ENCODE measurements around the gene JAM2. TPM values are rescaled to one million over a fixed set of nuclear protein-coding genes. Genes with fewer than 3 reads are reported as not detected.
"Not testable (repeated sequence)": the region's sequence is repeated elsewhere in the genome, so short reads cannot be mapped to it uniquely, and the experiment has no call there.

The JAM2 gene
- total RNA-seq, 2 donors from 2014 or later = 0.48 to 1.7 TPM

DNA sequence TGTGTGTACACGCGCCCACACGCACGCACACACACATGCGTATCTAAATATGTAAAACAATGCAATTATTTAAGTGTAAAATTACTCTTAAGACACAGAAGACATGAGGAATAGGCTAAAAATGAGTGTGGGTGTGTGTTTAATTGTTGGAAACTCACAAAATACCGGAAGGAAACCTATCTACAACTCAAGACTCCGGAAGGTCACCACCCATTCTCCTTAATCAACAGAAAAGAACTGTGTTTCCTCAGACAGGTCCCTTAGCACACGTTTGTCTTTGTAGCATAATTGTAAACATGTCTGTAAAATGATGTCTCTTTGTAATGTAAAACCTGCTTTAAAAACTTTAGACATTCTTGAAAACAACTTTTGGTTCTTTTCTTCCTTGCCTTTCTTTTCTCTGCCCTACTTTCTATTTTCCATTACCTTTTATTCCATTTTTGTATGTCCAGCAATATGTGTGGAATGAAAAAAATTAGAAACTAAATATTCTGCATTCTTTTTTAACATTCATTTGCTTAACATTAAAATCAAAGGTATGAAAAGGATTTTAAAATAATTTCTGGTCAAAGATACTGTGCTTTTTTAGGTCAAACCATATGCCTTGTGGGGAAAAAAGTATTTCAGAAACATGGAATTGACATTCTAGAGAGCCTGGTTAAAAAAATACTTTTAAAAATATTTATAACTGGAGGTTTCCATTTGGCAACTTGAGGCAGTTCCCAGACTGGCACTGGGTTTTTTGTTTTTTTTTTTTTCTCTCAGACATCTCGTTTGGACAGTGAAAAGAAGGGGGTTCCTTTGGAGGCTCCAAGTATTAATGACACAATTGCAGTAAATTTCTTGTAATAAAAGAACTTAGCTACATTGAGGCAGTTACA, 49.5 kb downstream of the JAM2 start:
- Histone ChIP-seq H3K27me3 (ENCODE audit: control insufficient read depth, insufficient read depth, low read length, poor library complexity, severe bottlenecking) (no peaks in the 10 kb centered on the region), H3K36me3 (ENCODE audit: control insufficient read depth, insufficient read depth, low read length) (no peaks in the 10 kb centered on the region), H3K9me3 (ENCODE audit: control insufficient read depth, low read length) (no peaks in the 10 kb centered on the region), H3K9ac (ENCODE audit: extremely low read depth, low read length, poor library complexity, severe bottlenecking) (no peak overlapping the region), H3K4me1 (ENCODE audit: control insufficient read depth, insufficient read depth, low read length) (no peaks in the 10 kb centered on the region), H3K27ac (ENCODE audit: low read depth, low read length) (no peak overlapping the region), H3K4me3 (ENCODE audit: low read length) (no peak overlapping the region)
- no peaks in the 10 kb centered on the region for H3K27me3 Mint-ChIP-seq (ENCODE audit: insufficient read depth)
- no peaks in the 10 kb centered on the region for H3K36me3 Mint-ChIP-seq (ENCODE audit: low read depth)
- WGBS, 2 experiments (ENCODE audit: insufficient coverage in 1 of 2, insufficient read length in 1 of 2) = 88% methylated on average over 4 of the region's 9 CpGs; no CpG with 5 or more reads in 1 of the 2 experiments
- no peak overlapping the region for H3K27ac Mint-ChIP-seq
- H3K4me1 Mint-ChIP-seq = no peaks in the 10 kb centered on the region
- no peak overlapping the region for H3K4me3 Mint-ChIP-seq
- no peak for DNase-seq
- TF ChIP-seq, protein P1, sequence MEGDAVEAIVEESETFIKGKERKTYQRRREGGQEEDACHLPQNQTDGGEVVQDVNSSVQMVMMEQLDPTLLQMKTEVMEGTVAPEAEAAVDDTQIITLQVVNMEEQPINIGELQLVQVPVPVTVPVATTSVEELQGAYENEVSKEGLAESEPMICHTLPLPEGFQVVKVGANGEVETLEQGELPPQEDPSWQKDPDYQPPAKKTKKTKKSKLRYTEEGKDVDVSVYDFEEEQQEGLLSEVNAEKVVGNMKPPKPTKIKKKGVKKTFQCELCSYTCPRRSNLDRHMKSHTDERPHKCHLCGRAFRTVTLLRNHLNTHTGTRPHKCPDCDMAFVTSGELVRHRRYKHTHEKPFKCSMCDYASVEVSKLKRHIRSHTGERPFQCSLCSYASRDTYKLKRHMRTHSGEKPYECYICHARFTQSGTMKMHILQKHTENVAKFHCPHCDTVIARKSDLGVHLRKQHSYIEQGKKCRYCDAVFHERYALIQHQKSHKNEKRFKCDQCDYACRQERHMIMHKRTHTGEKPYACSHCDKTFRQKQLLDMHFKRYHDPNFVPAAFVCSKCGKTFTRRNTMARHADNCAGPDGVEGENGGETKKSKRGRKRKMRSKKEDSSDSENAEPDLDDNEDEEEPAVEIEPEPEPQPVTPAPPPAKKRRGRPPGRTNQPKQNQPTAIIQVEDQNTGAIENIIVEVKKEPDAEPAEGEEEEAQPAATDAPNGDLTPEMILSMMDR (conservative IDR thresholded peaks at IDR 0.05) = no peak
- no peaks in the 10 kb centered on the region for H3K9me3 Mint-ChIP-seq

DNA sequence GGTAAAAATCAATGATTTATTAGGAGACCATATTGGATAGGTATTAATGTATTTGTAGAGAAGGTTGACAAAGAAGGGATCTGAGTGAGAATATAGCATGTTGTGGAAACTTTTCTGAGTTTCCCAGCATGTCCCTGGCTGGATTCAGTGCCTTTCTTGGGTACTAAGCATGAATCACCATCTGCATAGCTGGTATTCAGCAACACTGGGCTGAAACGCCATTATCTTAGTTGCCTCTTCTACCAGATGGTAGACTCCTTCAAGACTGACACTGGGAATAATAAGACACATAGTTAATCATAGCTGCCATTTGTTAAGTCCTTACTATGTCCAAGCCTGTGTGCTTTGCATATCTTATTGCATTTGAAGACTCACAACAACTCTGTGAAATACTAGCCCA, 50.2 kb downstream of the JAM2 start:
- H3K27me3 Mint-ChIP-seq (ENCODE audit: insufficient read depth) = no peaks in the 10 kb centered on the region
- Histone ChIP-seq H3K36me3 (ENCODE audit: control insufficient read depth, insufficient read depth, low read length) (no peaks in the 10 kb centered on the region), H3K9ac (ENCODE audit: extremely low read depth, low read length, poor library complexity, severe bottlenecking) (no peak overlapping the region), H3K27ac (ENCODE audit: low read depth, low read length) (no peak overlapping the region), H3K4me1 (ENCODE audit: control insufficient read depth, insufficient read depth, low read length) (no peaks in the 10 kb centered on the region), H3K4me3 (ENCODE audit: low read length) (no peak overlapping the region), H3K9me3 (ENCODE audit: control insufficient read depth, low read length) (no peaks in the 10 kb centered on the region), H3K27me3 (ENCODE audit: control insufficient read depth, insufficient read depth, low read length, poor library complexity, severe bottlenecking) (no peaks in the 10 kb centered on the region)
- TF ChIP-seq, protein P1 (conservative IDR thresholded peaks at IDR 0.05) = no peak
- H3K27ac Mint-ChIP-seq = no peak overlapping the region
- no peaks in the 10 kb centered on the region for H3K9me3 Mint-ChIP-seq
- no peak overlapping the region for H3K4me3 Mint-ChIP-seq
- no peaks in the 10 kb centered on the region for H3K4me1 Mint-ChIP-seq
- 79 to 90% methylated on average over 1 of the region's 1 CpG for WGBS, 2 experiments (ENCODE audit: insufficient coverage in 1 of 2, insufficient read length in 1 of 2)
- DNase-seq = no peak
- H3K36me3 Mint-ChIP-seq (ENCODE audit: low read depth) = no peaks in the 10 kb centered on the region

DNA sequence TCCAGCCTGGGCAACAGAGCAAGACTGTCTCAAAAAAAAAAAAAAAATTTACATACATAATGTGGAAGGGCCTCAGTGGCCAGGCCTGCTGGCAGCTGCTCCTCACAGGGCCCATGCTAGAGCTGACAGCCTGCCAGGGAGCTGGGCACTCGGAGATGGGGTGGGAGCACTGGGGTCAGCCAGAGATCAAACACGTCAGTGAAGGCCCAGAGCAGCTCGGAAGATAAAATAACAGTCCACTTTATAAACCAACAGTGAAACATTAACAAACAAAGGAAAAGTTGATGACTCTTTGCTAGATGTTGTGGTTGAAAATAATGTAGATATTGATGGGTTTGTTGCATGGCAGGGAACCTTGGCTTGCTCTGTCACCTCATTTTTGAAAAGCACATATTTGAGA, 52.9 kb downstream of the JAM2 start:
- H3K36me3 ChIP-seq (ENCODE audit: control insufficient read depth, insufficient read depth, low read length) = no peaks in the 10 kb centered on the region
- Mint-ChIP-seq H3K36me3 (ENCODE audit: low read depth) (no peaks in the 10 kb centered on the region), H3K4me1 (no peaks in the 10 kb centered on the region), H3K9me3 (peaks cover 13% of the 10 kb centered on the region), H3K27me3 (ENCODE audit: insufficient read depth) (no peaks in the 10 kb centered on the region), H3K27ac (no peak overlapping the region), H3K4me3 (no peak overlapping the region)
- no peak overlapping the region for H3K4me3 ChIP-seq (ENCODE audit: low read length)
- H3K4me1 ChIP-seq (ENCODE audit: control insufficient read depth, insufficient read depth, low read length) = no peaks in the 10 kb centered on the region
- TF ChIP-seq, protein P1 (conservative IDR thresholded peaks at IDR 0.05) = no peak
- no peaks in the 10 kb centered on the region for H3K27me3 ChIP-seq (ENCODE audit: control insufficient read depth, insufficient read depth, low read length, poor library complexity, severe bottlenecking)
- 60 to 94% methylated on average over 1 to 3 of the region's 3 CpGs for WGBS, 2 experiments (ENCODE audit: insufficient coverage in 1 of 2, insufficient read length in 1 of 2)
- no peaks in the 10 kb centered on the region for H3K9me3 ChIP-seq (ENCODE audit: control insufficient read depth, low read length)
- no peak overlapping the region for H3K9ac ChIP-seq (ENCODE audit: extremely low read depth, low read length, poor library complexity, severe bottlenecking)
- no peak for DNase-seq
- no peak overlapping the region for H3K27ac ChIP-seq (ENCODE audit: low read depth, low read length)

DNA sequence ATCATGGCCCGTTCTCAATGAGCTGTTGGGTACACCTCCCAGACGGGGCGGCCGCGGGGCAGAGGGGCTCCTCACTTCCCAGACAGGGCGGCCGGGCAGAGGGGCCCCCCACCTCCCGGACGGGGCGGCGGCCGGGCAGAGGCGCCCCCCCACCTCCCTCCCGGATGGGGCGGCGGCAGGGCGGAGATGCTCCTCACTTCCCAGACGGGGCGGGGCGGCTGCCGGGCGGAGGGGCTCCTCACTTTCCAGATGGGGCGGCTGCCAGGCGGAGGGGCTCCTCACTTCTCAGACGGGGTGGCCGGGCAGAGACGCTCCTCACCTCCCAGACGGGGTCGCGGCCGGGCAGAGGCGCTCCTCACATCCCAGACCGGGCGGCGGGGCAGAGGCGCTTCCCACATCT, 56.4 kb downstream of the JAM2 start:
- not testable (repeated sequence) for H3K9ac ChIP-seq (ENCODE audit: extremely low read depth, low read length, poor library complexity, severe bottlenecking); H3K27me3 ChIP-seq (ENCODE audit: control insufficient read depth, insufficient read depth, low read length, poor library complexity, severe bottlenecking); H3K27me3 Mint-ChIP-seq (ENCODE audit: insufficient read depth); H3K4me1 ChIP-seq (ENCODE audit: control insufficient read depth, insufficient read depth, low read length); H3K9me3 ChIP-seq (ENCODE audit: control insufficient read depth, low read length); H3K4me1 Mint-ChIP-seq; H3K4me3 Mint-ChIP-seq; DNase-seq; H3K4me3 ChIP-seq (ENCODE audit: low read length); H3K36me3 Mint-ChIP-seq (ENCODE audit: low read depth); H3K27ac ChIP-seq (ENCODE audit: low read depth, low read length); H3K27ac Mint-ChIP-seq; H3K36me3 ChIP-seq (ENCODE audit: control insufficient read depth, insufficient read depth, low read length)
- peaks cover 14% of the 10 kb centered on the region for H3K9me3 Mint-ChIP-seq
- 73 to 96% methylated on average over 3 to 33 of the region's 36 CpGs for WGBS, 2 experiments (ENCODE audit: insufficient coverage in 1 of 2, insufficient read length in 1 of 2)

Data from endodermal cell (in vitro differentiated cells).